ENCODE data around the gene PLEKHG5.

The PLEKHG5 gene, protein sequence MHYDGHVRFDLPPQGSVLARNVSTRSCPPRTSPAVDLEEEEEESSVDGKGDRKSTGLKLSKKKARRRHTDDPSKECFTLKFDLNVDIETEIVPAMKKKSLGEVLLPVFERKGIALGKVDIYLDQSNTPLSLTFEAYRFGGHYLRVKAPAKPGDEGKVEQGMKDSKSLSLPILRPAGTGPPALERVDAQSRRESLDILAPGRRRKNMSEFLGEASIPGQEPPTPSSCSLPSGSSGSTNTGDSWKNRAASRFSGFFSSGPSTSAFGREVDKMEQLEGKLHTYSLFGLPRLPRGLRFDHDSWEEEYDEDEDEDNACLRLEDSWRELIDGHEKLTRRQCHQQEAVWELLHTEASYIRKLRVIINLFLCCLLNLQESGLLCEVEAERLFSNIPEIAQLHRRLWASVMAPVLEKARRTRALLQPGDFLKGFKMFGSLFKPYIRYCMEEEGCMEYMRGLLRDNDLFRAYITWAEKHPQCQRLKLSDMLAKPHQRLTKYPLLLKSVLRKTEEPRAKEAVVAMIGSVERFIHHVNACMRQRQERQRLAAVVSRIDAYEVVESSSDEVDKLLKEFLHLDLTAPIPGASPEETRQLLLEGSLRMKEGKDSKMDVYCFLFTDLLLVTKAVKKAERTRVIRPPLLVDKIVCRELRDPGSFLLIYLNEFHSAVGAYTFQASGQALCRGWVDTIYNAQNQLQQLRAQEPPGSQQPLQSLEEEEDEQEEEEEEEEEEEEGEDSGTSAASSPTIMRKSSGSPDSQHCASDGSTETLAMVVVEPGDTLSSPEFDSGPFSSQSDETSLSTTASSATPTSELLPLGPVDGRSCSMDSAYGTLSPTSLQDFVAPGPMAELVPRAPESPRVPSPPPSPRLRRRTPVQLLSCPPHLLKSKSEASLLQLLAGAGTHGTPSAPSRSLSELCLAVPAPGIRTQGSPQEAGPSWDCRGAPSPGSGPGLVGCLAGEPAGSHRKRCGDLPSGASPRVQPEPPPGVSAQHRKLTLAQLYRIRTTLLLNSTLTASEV

DNA sequence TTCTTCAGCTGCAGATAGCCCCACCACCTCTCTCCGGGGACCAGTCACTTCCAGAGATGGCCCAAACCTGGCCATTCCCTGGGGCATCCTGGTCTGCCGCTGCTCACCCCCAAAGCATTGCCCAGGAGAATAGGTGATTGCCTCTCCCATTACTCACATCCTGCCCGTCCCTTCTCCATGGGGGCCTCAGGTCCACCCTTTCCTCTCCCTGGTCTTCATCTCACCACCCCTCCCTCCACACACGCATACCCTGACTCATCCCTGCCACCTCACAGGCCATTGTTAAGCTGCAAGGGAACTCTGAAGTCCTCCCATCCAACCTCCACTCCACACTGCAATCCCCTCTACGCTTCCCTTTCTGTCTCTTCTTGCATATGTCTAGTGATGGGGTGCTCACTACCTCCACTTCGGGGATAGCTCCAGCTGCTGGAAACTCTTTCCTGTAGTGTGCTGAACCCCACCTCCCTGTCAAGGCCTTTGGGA lies at the start of gene PLEKHG5:
Gene PLEKHG5 (minus strand): TSS at position 188 of the 483 bp plus-strand sequence. CDS start 14,096 bp downstream, outside the sequence.
- peak within 1 kb of the TSS; percentile 63; the same call in 1 of the 2 replicates for H3K4me3 ChIP-seq (ENCODE audit: low read length)
- H3K4me1 ChIP-seq (ENCODE audit: control insufficient read depth, insufficient read depth, low read length): peaks cover 10% of the 10 kb centered on the region
- no peaks in the 10 kb centered on the region; the same call in 1 of the 2 replicates for H3K27me3 ChIP-seq (ENCODE audit: control insufficient read depth, insufficient read depth, low read length)
- H3K27ac ChIP-seq (ENCODE audit: low read length): no peak within 1 kb of the TSS
- WGBS (ENCODE audit: insufficient coverage, insufficient read length): no CpG with 5 or more reads among the region's 6 CpGs
- no peaks in the 10 kb centered on the region for H3K9me3 ChIP-seq (ENCODE audit: control insufficient read depth, insufficient read depth, low read length)
- H3K36me3 ChIP-seq (ENCODE audit: control insufficient read depth, insufficient read depth, low read length): no peaks in the 10 kb centered on the region; the same call in 1 of the 2 replicates
- no peak for DNase-seq (ENCODE audit: low read depth, low spot score)

DNA sequence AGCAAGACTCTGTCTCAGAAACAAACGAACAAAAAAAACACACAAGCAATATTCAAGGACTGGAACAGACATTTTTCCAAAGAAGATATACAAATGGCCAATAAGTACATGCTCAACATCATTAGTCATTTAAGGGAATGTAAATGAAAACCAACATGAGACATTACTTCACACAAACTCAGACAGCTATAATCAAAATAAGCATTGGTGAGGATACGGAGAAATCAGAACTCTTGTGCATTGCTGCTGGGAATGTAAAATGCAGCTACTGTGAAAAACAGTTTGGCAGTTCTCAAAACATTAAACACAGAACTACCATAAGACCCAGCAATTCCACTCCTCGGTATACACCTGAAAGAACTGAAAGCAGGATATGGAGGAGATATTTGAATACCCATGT lies 47.5 kb upstream of the PLEKHG5 start:
- WGBS (ENCODE audit: insufficient coverage, insufficient read length): no CpG with 5 or more reads among the region's 3 CpGs
- Histone ChIP-seq H3K27ac (ENCODE audit: low read length) (no peak overlapping the region), H3K27me3 (ENCODE audit: control insufficient read depth, insufficient read depth, low read length) (no peaks in the 10 kb centered on the region), H3K4me1 (ENCODE audit: control insufficient read depth, insufficient read depth, low read length) (no peaks in the 10 kb centered on the region), H3K9me3 (ENCODE audit: control insufficient read depth, insufficient read depth, low read length) (no peaks in the 10 kb centered on the region), H3K4me3 (ENCODE audit: low read length) (no peak overlapping the region), H3K36me3 (ENCODE audit: control insufficient read depth, insufficient read depth, low read length) (peaks cover 4% of the 10 kb centered on the region; the same call in 1 of the 2 replicates)
- DNase-seq (ENCODE audit: low read depth, low spot score): no peak

DNA sequence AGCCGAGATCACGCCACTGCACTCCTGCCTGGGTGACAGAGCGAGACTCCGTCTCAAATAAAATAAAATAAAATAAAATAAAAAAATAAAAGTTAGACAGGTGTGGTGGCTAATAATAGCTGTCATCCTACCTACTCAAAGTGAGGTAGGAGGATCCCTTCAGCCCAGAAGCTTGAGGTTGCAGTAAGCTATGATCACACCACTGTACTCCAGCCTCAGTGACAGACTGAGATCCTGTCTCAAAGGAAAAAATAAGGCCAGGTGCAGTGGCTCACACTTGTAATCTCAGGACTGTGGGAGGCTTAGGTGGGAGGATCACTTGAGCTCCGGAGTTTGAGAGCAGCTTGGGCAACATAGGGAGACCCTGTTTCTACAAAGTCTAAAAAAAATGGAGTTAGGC lies 44.8 kb upstream of the PLEKHG5 start:
- no peaks in the 10 kb centered on the region for H3K27me3 ChIP-seq (ENCODE audit: control insufficient read depth, insufficient read depth, low read length)
- H3K27ac ChIP-seq (ENCODE audit: low read length): no peak overlapping the region

DNA sequence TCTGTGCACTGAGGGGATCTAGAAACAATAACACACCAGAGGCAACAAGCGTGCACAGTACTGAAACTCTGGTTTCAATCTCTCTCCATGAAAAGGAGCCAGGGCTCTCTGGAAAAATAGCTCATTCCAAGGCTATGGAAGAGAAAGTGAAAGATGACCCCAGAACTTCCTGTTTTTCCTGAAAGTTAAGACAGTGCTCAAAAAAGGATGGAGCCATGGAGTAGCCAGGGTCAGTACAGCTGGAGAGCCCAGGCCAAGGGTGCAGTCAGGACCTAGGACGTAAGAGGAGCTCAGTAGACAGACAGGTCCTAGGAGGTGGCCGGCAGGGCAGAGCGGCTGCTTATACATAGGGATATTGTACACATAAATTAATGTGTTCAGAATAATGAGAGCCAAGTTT lies 43.7 kb upstream of the PLEKHG5 start:
- H3K36me3 ChIP-seq (ENCODE audit: control insufficient read depth, insufficient read depth, low read length): peaks cover 24% of the 10 kb centered on the region; the same call in 1 of the 2 replicates
- WGBS (ENCODE audit: insufficient coverage, insufficient read length): no CpG with 5 or more reads among the region's 4 CpGs

More for the DNA sequence above, 44.8 kb upstream of the PLEKHG5 start:
- H3K4me1 ChIP-seq (ENCODE audit: control insufficient read depth, insufficient read depth, low read length): no peaks in the 10 kb centered on the region
- no peak overlapping the region for H3K4me3 ChIP-seq (ENCODE audit: low read length)
- DNase-seq (ENCODE audit: low read depth, low spot score): no peak
- WGBS (ENCODE audit: insufficient coverage, insufficient read length): no CpG with 5 or more reads among the region's 5 CpGs
- H3K36me3 ChIP-seq (ENCODE audit: control insufficient read depth, insufficient read depth, low read length): peaks cover 20% of the 10 kb centered on the region; the same call in 1 of the 2 replicates
- no peaks in the 10 kb centered on the region for H3K9me3 ChIP-seq (ENCODE audit: control insufficient read depth, insufficient read depth, low read length)

DNA sequence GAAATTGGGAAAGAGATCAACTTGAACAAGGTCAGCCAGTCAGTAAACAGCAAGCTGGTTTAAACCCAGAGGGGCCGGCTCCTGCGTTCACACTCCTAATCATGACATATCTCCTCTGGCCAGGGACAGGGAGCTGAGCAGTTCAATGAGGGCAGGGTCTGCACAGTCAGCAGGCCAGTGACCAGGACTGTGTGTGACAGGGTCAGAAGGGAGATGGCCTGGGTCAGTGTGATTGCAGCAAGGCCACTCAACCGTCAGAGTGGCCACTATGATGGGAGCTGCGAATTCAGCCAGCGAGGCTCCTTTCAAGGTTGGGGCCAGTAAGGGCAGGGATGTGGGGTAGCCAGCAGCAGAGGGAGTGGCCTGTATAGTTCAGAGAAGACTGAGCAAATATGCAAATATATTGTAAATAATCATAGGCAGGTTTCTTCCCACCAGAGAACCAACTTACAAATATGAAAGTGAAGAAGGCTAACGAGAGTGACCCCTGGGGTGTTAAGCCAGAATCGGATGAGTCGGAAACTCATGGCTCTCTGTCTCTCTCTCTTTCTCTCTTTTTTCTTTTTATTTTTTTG lies 42.9 kb upstream of the PLEKHG5 start:
- WGBS (ENCODE audit: insufficient coverage, insufficient read length): no CpG with 5 or more reads among the region's 8 CpGs
- H3K4me1 ChIP-seq (ENCODE audit: control insufficient read depth, insufficient read depth, low read length): no peaks in the 10 kb centered on the region
- H3K27ac ChIP-seq (ENCODE audit: low read length): no peak overlapping the region
- no peaks in the 10 kb centered on the region for H3K9me3 ChIP-seq (ENCODE audit: control insufficient read depth, insufficient read depth, low read length)
- peaks cover 24% of the 10 kb centered on the region; the same call in 1 of the 2 replicates for H3K36me3 ChIP-seq (ENCODE audit: control insufficient read depth, insufficient read depth, low read length)
- H3K4me3 ChIP-seq (ENCODE audit: low read length): no peak overlapping the region
- DNase-seq (ENCODE audit: low read depth, low spot score): no peak
- no peaks in the 10 kb centered on the region for H3K27me3 ChIP-seq (ENCODE audit: control insufficient read depth, insufficient read depth, low read length)

More for the DNA sequence above, 43.7 kb upstream of the PLEKHG5 start:
- Histone ChIP-seq H3K27me3 (ENCODE audit: control insufficient read depth, insufficient read depth, low read length) (no peaks in the 10 kb centered on the region), H3K27ac (ENCODE audit: low read length) (no peak overlapping the region), H3K4me3 (ENCODE audit: low read length) (no peak overlapping the region), H3K9me3 (ENCODE audit: control insufficient read depth, insufficient read depth, low read length) (no peaks in the 10 kb centered on the region), H3K4me1 (ENCODE audit: control insufficient read depth, insufficient read depth, low read length) (no peaks in the 10 kb centered on the region)
- DNase-seq (ENCODE audit: low read depth, low spot score): no peak

DNA sequence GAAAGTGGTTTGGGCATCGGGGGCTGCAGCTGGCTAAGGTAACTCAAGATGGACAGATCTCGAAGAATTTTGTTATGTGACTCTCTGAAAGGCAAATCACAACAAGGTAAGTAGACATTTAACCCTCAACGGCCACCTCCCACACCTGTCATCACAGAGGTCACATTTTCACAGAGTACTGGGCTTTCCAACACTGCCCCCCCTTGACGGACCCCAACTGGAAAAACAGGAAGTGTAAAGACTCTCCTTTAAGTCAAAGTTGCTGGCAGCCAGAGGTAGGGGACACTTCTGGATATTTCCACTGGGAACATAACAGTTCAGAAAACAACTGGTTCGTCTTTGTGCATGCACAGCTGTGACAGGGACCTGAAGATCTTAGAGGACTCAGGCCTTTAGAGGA lies 40.5 kb upstream of the PLEKHG5 start:
- DNase-seq (ENCODE audit: low read depth, low spot score): no peak
- Histone ChIP-seq H3K27me3 (ENCODE audit: control insufficient read depth, insufficient read depth, low read length) (no peaks in the 10 kb centered on the region), H3K27ac (ENCODE audit: low read length) (no peak overlapping the region), H3K4me1 (ENCODE audit: control insufficient read depth, insufficient read depth, low read length) (no peaks in the 10 kb centered on the region), H3K4me3 (ENCODE audit: low read length) (no peak overlapping the region), H3K36me3 (ENCODE audit: control insufficient read depth, insufficient read depth, low read length) (peaks cover 33% of the 10 kb centered on the region), H3K9me3 (ENCODE audit: control insufficient read depth, insufficient read depth, low read length) (no peaks in the 10 kb centered on the region)
- no CpG with 5 or more reads among the region's 5 CpGs for WGBS (ENCODE audit: insufficient coverage, insufficient read length)

DNA sequence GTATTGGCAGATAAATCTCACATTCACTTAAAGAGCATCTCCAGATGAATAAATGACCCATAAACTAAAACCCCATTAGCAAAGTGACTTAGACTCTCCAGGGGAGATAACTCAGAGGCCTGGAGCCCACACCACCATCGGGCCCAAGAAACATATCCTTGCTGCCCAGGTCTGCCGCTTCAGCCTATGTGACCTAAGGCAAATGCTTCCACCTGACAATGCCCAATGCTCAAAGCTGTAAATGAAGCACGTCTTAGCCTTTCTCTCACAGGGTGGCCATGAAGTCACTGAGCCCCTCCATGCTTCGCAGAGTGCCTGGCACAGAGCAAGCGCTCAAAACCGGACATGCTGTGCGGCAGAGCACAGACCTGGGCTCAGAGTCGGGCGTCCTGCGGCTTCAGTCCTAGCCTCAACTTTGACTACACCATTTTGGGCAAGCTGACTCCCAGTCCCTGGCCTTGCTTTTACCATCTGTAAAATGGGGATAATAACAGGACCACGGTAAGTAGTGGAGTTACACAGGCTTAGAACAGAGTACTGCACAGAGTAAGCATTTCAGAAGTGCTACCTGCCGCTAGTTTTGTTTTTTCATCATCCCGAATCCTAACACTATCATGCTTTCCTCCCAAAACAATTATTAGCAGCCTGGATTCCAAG lies 39.2 kb upstream of the PLEKHG5 start:
- Histone ChIP-seq H3K4me1 (ENCODE audit: control insufficient read depth, insufficient read depth, low read length) (no peaks in the 10 kb centered on the region), H3K36me3 (ENCODE audit: control insufficient read depth, insufficient read depth, low read length) (peaks cover 39% of the 10 kb centered on the region), H3K4me3 (ENCODE audit: low read length) (no peak overlapping the region), H3K27ac (ENCODE audit: low read length) (no peak overlapping the region), H3K27me3 (ENCODE audit: control insufficient read depth, insufficient read depth, low read length) (no peaks in the 10 kb centered on the region), H3K9me3 (ENCODE audit: control insufficient read depth, insufficient read depth, low read length) (no peaks in the 10 kb centered on the region)
- no CpG with 5 or more reads among the region's 13 CpGs for WGBS (ENCODE audit: insufficient coverage, insufficient read length)
- DNase-seq (ENCODE audit: low read depth, low spot score): no peak

DNA sequence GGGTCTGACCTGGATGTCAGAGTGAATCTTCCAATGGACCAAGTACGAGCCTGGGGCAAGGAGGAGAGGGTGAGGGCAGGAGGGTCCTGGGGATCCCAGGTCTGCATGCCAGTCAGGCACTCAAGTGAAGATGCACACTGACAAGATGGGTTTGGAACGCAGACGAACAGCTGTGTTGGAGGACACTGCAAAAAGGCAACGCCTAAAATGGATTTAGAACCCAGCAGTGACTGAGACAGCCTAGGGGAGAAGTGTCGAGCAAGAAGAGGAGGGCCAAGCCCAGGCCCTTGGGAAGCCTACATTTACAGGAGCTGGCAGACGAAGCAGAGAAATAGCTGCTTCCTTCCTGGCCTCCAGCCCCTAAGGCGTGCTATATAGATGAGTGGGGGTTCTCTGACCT lies 37.0 kb upstream of the PLEKHG5 start:
- WGBS (ENCODE audit: insufficient coverage, insufficient read length): no CpG with 5 or more reads among the region's 7 CpGs
- Histone ChIP-seq H3K36me3 (ENCODE audit: control insufficient read depth, insufficient read depth, low read length) (peaks cover 36% of the 10 kb centered on the region), H3K4me3 (ENCODE audit: low read length) (no peak overlapping the region), H3K4me1 (ENCODE audit: control insufficient read depth, insufficient read depth, low read length) (no peaks in the 10 kb centered on the region), H3K9me3 (ENCODE audit: control insufficient read depth, insufficient read depth, low read length) (no peaks in the 10 kb centered on the region), H3K27ac (ENCODE audit: low read length) (no peak overlapping the region), H3K27me3 (ENCODE audit: control insufficient read depth, insufficient read depth, low read length) (no peaks in the 10 kb centered on the region)
- DNase-seq (ENCODE audit: low read depth, low spot score): no peak

DNA sequence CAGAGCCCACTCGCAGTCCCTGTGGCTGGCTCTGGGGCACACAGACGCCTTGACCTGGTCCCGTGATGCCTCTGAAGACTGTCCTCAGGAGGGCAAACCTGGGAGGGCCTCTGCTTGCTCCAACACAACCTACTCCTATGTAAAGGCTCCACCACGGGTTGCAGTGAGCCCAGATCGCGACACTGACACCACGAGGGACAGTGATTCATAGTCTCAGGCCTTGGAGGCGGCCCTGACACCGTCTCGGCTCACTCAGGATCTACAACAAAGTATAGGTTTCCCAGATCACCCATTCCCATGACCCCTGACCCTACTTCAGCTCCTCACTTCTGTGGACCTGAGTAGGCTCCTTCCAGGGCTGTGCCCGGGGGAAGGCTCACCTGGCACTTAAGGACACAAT lies 34.8 kb upstream of the PLEKHG5 start:
- Histone ChIP-seq H3K4me1 (ENCODE audit: control insufficient read depth, insufficient read depth, low read length) (no peaks in the 10 kb centered on the region), H3K4me3 (ENCODE audit: low read length) (no peak overlapping the region), H3K27me3 (ENCODE audit: control insufficient read depth, insufficient read depth, low read length) (no peaks in the 10 kb centered on the region), H3K36me3 (ENCODE audit: control insufficient read depth, insufficient read depth, low read length) (peaks cover 19% of the 10 kb centered on the region), H3K9me3 (ENCODE audit: control insufficient read depth, insufficient read depth, low read length) (no peaks in the 10 kb centered on the region), H3K27ac (ENCODE audit: low read length) (no peak overlapping the region)
- DNase-seq (ENCODE audit: low read depth, low spot score): no peak
- no CpG with 5 or more reads among the region's 11 CpGs for WGBS (ENCODE audit: insufficient coverage, insufficient read length)

All from iPS DF 6.9 (cell line).